ENCODE results near the gene MYO1C.
"Not testable (repeated sequence)": the region's sequence is repeated elsewhere in the genome, so short reads cannot be mapped to it uniquely, and the experiment has no call there.

- not testable (repeated sequence) for TF ChIP-seq CTCF (IDR thresholded peaks at IDR 0.05; ENCODE audit: poor library complexity); EZH2 (IDR thresholded peaks at IDR 0.05; ENCODE audit: borderline replicate concordance)
These were observed 34.4 kb upstream of the MYO1C start for GRCh38 chr17:1526876-1527275.

Data from hepatocyte (in vitro differentiated cells).